Astrocyte (in vitro differentiated cells and primary cell): ENCODE results near the gene SULT2B1. TPM values are rescaled to one million over a fixed set of nuclear protein-coding genes. Genes with fewer than 3 reads are reported as not detected.

Experiments used
- DNase-seq: peaks from one replicate; pipeline ENCODE4 v3.0.0-alpha.2; 2010; ENCODE audit warnings: low read depth
- FAIRE-seq: peaks from 2 replicates; lab custom pipeline; 2011; peaks lifted over from hg19 to GRCh38; lab: Jason Lieb, UNC
- H2AFZ ChIP-seq: 2 replicates; pipeline ENCODE4 v1.6.0; 2012; ENCODE audit warnings: low read depth, low read length, inconsistent platforms
- H3K27ac ChIP-seq: 2 replicates; pipeline ENCODE4 v1.5.1; 2011; ENCODE audit warnings: low read depth, low read length, inconsistent platforms
- H3K27me3 ChIP-seq: 2 replicates; pipeline ENCODE4 v1.6.0; 2011; ENCODE audit warnings: low read length, inconsistent platforms; ENCODE audit not compliant: insufficient read depth
- H3K36me3 ChIP-seq: 2 replicates; pipeline ENCODE4 v1.5.1; 2011; ENCODE audit warnings: low read length, inconsistent platforms; ENCODE audit not compliant: insufficient read depth
- H3K4me1 ChIP-seq: 2 replicates; pipeline ENCODE4 v1.5.1; 2011; ENCODE audit warnings: low read length, inconsistent platforms; ENCODE audit not compliant: insufficient read depth
- H3K4me2 ChIP-seq: 2 replicates; pipeline ENCODE4 v1.6.0; 2012; ENCODE audit warnings: low read length, inconsistent platforms
- H3K4me3 ChIP-seq: 2 replicates; pipeline ENCODE4 v1.5.1; 2011; ENCODE audit warnings: low read depth, mild to moderate bottlenecking, low read length, inconsistent platforms; ENCODE audit not compliant: insufficient read depth
- H3K79me2 ChIP-seq: 2 replicates; pipeline ENCODE4 v1.6.0; 2012; ENCODE audit warnings: mild to moderate bottlenecking, low read length, inconsistent platforms; ENCODE audit not compliant: insufficient read depth
- H3K9ac ChIP-seq: 2 replicates; pipeline ENCODE4 v1.6.0; 2012; ENCODE audit warnings: mild to moderate bottlenecking, low read length, inconsistent platforms
- H3K9me3 ChIP-seq: 2 replicates; pipeline ENCODE4 v1.5.1; 2012; ENCODE audit warnings: low read depth, mild to moderate bottlenecking, low read length, inconsistent platforms; ENCODE audit not compliant: insufficient read depth
- H4K20me1 ChIP-seq: 2 replicates; pipeline ENCODE4 v1.6.0; 2012; ENCODE audit warnings: low read length, inconsistent platforms; ENCODE audit not compliant: insufficient read depth
- H3K27ac Mint-ChIP-seq: one replicate; pipeline ENCODE4 v1.8.0; 2021; ENCODE audit warnings: mild to moderate bottlenecking, mixed read lengths; ENCODE audit not compliant: unreplicated experiment
- H3K27me3 Mint-ChIP-seq: one replicate; pipeline ENCODE4 v1.8.0; 2021; ENCODE audit warnings: low read depth, mixed read lengths; ENCODE audit not compliant: unreplicated experiment
- H3K36me3 Mint-ChIP-seq: one replicate; pipeline ENCODE4 v1.8.0; 2021; ENCODE audit warnings: low read depth, mixed read lengths; ENCODE audit not compliant: unreplicated experiment
- H3K4me1 Mint-ChIP-seq: one replicate; pipeline ENCODE4 v1.8.0; 2021; ENCODE audit warnings: low read depth, mixed read lengths; ENCODE audit not compliant: unreplicated experiment
- H3K4me3 Mint-ChIP-seq: one replicate; pipeline ENCODE4 v1.8.0; 2021; ENCODE audit warnings: mild to moderate bottlenecking, moderate library complexity, mixed read lengths; ENCODE audit not compliant: unreplicated experiment
- H3K9me3 Mint-ChIP-seq: one replicate; pipeline ENCODE4 v1.8.0; 2021; ENCODE audit warnings: mild to moderate bottlenecking, mixed read lengths; ENCODE audit not compliant: unreplicated experiment
- EZH2 ChIP-seq: IDR thresholded peaks from 2 replicates; pipeline ENCODE4 v1.6.1; 2012; ENCODE audit warnings: mild to moderate bottlenecking, low read length, inconsistent platforms; ENCODE audit not compliant: insufficient read depth
- total RNA-seq: library from RNA; stranded (reverse); gene quantifications from 2 replicates; pipeline ENCODE4 v1.2.1, GENCODE V29; 2021
- TF ChIP-seq, protein P1 (sequence below): IDR thresholded peaks from 2 replicates; pipeline ENCODE4 v1.5.1; 2011; ENCODE audit warnings: low read depth, mild to moderate bottlenecking, inconsistent platforms, low read length, moderate library complexity; ENCODE audit not compliant: insufficient read depth

The SULT2B1 gene
- total RNA-seq, 1 donor from 2014 or later: not detected

DNA sequence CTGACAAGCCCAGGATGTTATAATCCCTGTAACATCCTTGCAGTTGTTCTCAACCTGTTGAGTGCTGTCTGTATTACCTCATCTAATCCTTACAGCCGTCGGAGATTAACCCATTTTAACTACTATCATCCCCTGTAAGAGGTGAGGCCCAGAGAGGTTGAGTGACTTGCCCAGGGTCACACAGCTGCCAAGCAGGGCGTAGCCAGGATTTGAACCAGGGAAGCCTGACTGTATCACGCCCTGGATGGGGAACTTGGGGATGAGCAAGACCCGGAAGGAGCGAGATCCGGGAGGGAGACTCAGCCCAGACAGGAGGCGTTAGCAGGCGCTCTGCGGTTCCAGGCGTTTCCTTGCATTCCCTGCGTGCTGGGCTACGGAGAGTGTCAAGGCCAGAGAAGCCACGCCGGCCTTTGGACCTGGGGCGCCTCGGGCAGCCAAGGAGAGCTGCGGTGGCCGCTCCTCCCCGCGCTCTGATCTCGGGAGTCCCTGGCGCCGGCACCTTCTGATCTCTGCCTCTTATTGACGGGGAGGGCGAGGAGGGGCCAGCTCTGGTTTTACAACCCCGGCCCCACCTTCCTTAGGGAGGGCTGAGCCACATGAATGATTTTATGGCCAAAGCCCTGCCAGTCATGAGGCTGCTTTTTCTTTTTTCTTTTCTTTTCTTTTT is 6.2 kb downstream of the SULT2B1 start:
- H4K20me1 ChIP-seq: no peaks in the 10 kb centered on the region
- peak overlapping the region; percentile 56 for H2AFZ ChIP-seq

DNA sequence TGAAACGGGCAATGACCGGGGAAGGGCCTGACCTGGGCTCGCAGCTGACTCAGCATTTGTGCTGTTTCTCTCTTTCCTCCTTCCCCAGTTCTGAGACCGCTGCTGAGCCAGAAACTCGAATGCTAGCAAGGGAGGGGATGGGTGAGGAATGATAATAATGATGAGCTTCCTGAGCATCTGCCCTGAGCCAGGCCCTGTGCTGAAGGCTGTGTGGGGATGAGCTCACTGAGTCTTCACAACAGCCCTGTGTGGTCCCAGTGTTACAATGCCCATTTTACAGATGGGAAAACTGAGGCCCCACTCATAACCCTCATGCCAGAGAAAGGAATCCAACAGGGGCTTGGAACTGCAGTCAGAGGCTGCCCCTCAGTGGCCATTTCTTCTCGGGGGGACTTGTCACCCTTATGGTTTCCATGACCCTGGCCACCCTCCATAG is 8.1 kb downstream of the SULT2B1 start:
- Histone ChIP-seq H3K36me3 (no peaks in the 10 kb centered on the region), H3K79me2 (no peaks in the 10 kb centered on the region), H3K9me3 (no peaks in the 10 kb centered on the region), H3K4me1 (peaks cover 4% of the 10 kb centered on the region), H2AFZ (no peak overlapping the region), H3K4me3 (no peak overlapping the region), H3K27ac (no peak overlapping the region), H3K4me2 (no peak overlapping the region), H4K20me1 (no peaks in the 10 kb centered on the region), H3K27me3 (no peaks in the 10 kb centered on the region), H3K9ac (no peak overlapping the region)
- no peak for TF ChIP-seq EZH2
- TF ChIP-seq, protein P1, sequence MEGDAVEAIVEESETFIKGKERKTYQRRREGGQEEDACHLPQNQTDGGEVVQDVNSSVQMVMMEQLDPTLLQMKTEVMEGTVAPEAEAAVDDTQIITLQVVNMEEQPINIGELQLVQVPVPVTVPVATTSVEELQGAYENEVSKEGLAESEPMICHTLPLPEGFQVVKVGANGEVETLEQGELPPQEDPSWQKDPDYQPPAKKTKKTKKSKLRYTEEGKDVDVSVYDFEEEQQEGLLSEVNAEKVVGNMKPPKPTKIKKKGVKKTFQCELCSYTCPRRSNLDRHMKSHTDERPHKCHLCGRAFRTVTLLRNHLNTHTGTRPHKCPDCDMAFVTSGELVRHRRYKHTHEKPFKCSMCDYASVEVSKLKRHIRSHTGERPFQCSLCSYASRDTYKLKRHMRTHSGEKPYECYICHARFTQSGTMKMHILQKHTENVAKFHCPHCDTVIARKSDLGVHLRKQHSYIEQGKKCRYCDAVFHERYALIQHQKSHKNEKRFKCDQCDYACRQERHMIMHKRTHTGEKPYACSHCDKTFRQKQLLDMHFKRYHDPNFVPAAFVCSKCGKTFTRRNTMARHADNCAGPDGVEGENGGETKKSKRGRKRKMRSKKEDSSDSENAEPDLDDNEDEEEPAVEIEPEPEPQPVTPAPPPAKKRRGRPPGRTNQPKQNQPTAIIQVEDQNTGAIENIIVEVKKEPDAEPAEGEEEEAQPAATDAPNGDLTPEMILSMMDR: no peak
- no peak overlapping the region for H3K27ac Mint-ChIP-seq
- no peaks in the 10 kb centered on the region for H3K9me3 Mint-ChIP-seq
- H3K36me3 Mint-ChIP-seq: no peaks in the 10 kb centered on the region
- H3K4me3 Mint-ChIP-seq: no peak overlapping the region
- peaks cover under 1% of the 10 kb centered on the region for H3K4me1 Mint-ChIP-seq
- peaks cover 6% of the 10 kb centered on the region for H3K27me3 Mint-ChIP-seq
- DNase-seq: no peak
- FAIRE-seq: no peak

More for the DNA sequence above, 6.2 kb downstream of the SULT2B1 start:
- TF ChIP-seq, protein P1: no peak
- TF ChIP-seq EZH2: no peak
- DNase-seq (peak; percentile 52), FAIRE-seq (no peak)
- no peaks in the 10 kb centered on the region for H3K9me3 ChIP-seq
- no peaks in the 10 kb centered on the region for H3K9me3 Mint-ChIP-seq
- no peak overlapping the region for H3K9ac ChIP-seq
- H3K4me1 Mint-ChIP-seq: peaks cover 5% of the 10 kb centered on the region
- H3K79me2 ChIP-seq: no peaks in the 10 kb centered on the region
- peak overlapping the region; percentile 42 for H3K4me2 ChIP-seq
- H3K27me3 ChIP-seq: no peaks in the 10 kb centered on the region
- peaks cover 5% of the 10 kb centered on the region for H3K27me3 Mint-ChIP-seq
- no peaks in the 10 kb centered on the region for H3K36me3 ChIP-seq
- H3K4me3 Mint-ChIP-seq: no peak overlapping the region
- no peak overlapping the region for H3K4me3 ChIP-seq
- no peak overlapping the region for H3K27ac Mint-ChIP-seq
- H3K36me3 Mint-ChIP-seq: no peaks in the 10 kb centered on the region
- no peak overlapping the region for H3K27ac ChIP-seq
- peaks cover 13% of the 10 kb centered on the region for H3K4me1 ChIP-seq

DNA sequence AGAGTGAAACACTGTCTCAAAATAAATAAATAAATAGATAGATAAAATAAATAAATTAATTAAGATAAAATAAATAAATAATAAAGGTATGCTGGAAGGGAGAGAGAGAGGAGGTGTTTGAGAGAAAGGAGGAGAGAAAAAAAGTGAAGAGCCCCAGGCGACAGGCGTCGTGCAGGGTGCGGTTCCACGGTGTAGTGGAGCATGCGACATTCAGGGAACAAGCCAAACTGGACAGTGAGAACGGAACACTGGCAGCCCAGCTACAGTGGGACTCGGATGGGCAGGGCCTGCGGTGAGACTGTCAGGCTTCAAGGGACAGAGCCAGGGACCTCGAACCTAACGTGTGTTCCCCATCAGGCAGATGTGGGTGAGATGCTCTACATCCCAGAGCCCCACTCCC is 9.4 kb downstream of the SULT2B1 start:
- H3K4me1 ChIP-seq: no peaks in the 10 kb centered on the region
- no peak overlapping the region for H3K4me2 ChIP-seq
- no peaks in the 10 kb centered on the region for H3K79me2 ChIP-seq
- Mint-ChIP-seq H3K27ac (no peak overlapping the region), H3K36me3 (no peaks in the 10 kb centered on the region), H3K27me3 (peaks cover 9% of the 10 kb centered on the region), H3K4me1 (peaks cover 2% of the 10 kb centered on the region), H3K4me3 (no peak overlapping the region), H3K9me3 (no peaks in the 10 kb centered on the region)
- H3K9ac ChIP-seq: no peak overlapping the region
- no peaks in the 10 kb centered on the region for H4K20me1 ChIP-seq
- DNase-seq: no peak
- H3K36me3 ChIP-seq: no peaks in the 10 kb centered on the region
- H3K27ac ChIP-seq: no peak overlapping the region
- H2AFZ ChIP-seq: no peak overlapping the region
- no peak for TF ChIP-seq EZH2
- TF ChIP-seq, protein P1: no peak
- no peaks in the 10 kb centered on the region for H3K27me3 ChIP-seq
- H3K9me3 ChIP-seq: no peaks in the 10 kb centered on the region
- H3K4me3 ChIP-seq: no peak overlapping the region
- FAIRE-seq: no peak
